ENCODE data around the gene MAPKAP1. TPM values are rescaled to one million over a fixed set of nuclear protein-coding genes. Genes with fewer than 3 reads are reported as not detected.

The MAPKAP1 gene
- total RNA-seq, 2 donors from 2014 or later: 54.9 to 70.1 TPM

DNA sequence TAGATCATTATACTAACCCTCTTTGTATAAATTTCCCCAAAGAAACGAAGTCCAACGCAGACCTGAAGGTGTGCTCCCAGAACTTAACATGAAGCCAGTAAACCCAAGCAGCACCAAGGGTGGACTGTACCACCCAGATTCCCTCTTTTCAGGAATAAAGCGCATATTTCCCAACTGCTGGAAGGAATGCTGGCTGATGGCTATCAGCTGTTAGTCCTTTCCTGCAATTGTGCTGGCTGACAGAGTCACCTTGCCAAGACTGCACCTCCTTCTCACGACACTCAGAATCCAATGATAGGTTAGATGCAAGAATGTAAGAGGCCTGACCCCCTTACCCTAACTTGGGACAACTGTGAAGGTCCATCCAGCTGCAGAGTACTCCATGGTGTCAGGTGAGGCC lies 93.9 kb downstream of the MAPKAP1 start:
- H3K9ac ChIP-seq (ENCODE audit: low read depth in 2 of 2, low read length in 2 of 2): no peak overlapping the region
- H3K27ac ChIP-seq: no peak overlapping the region
- H3K4me3 ChIP-seq: no peak overlapping the region
- no peaks in the 10 kb centered on the region for H3K4me1 ChIP-seq
- H3K27me3 ChIP-seq: no peaks in the 10 kb centered on the region
- intact Hi-C loops (cut with DNase I): no loop called here
- H3K9me3 ChIP-seq: no peaks in the 10 kb centered on the region
- TF ChIP-seq, protein P1, sequence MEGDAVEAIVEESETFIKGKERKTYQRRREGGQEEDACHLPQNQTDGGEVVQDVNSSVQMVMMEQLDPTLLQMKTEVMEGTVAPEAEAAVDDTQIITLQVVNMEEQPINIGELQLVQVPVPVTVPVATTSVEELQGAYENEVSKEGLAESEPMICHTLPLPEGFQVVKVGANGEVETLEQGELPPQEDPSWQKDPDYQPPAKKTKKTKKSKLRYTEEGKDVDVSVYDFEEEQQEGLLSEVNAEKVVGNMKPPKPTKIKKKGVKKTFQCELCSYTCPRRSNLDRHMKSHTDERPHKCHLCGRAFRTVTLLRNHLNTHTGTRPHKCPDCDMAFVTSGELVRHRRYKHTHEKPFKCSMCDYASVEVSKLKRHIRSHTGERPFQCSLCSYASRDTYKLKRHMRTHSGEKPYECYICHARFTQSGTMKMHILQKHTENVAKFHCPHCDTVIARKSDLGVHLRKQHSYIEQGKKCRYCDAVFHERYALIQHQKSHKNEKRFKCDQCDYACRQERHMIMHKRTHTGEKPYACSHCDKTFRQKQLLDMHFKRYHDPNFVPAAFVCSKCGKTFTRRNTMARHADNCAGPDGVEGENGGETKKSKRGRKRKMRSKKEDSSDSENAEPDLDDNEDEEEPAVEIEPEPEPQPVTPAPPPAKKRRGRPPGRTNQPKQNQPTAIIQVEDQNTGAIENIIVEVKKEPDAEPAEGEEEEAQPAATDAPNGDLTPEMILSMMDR (IDR thresholded peaks at IDR 0.05): no peak
- H3K36me3 ChIP-seq: no peaks in the 10 kb centered on the region
- no peak for DNase-seq

- no peaks in the 10 kb centered on the region for H3K36me3 ChIP-seq
- DNase-seq: no peak
- TF ChIP-seq, protein P1 (IDR thresholded peaks at IDR 0.05): no peak
- no peaks in the 10 kb centered on the region for H3K4me1 ChIP-seq
- no peaks in the 10 kb centered on the region for H3K9me3 ChIP-seq
- no peak overlapping the region for H3K9ac ChIP-seq (ENCODE audit: low read depth in 2 of 2, low read length in 2 of 2)
- H3K27ac ChIP-seq: no peak overlapping the region
- intact Hi-C loops (cut with DNase I): no loop called here
- no peaks in the 10 kb centered on the region for H3K27me3 ChIP-seq
- no peak overlapping the region for H3K4me3 ChIP-seq
Measured at GRCh38 chr9:125612616-125613015, 94.4 kb downstream of the MAPKAP1 start.

DNA sequence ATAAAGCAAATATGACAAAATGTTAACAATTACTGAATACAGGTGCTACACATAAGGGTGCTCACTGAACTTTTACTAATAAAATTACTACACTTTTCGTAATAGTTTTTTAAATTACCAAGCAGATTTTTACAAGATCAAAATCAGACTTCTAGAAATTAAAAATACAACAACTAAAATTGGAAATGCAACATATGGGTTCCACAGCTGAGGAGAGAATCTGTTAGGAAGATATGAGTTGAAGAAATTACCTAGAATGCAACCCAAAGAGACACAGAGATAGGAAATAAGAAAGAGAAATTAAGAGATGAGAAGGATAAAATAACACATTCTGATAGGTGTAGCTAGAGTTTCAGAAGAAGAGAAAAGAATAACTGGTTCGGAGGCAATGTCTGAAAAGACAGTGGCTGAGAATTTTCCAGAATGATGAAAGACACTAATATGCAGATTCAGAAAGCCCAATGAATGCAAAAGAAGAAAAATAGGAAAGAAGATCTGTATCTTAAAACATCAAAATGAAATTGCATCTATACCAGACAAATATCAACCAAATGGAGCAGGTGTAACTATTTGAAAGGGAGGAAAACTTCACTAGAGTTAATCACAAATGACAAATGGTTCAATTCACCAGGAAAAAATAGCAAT lies 95.8 kb downstream of the MAPKAP1 start:
- Histone ChIP-seq H3K4me1 (no peaks in the 10 kb centered on the region), H3K4me3 (no peak overlapping the region), H3K27ac (no peak overlapping the region), H3K9ac (ENCODE audit: low read depth in 2 of 2, low read length in 2 of 2) (no peak overlapping the region), H3K27me3 (no peaks in the 10 kb centered on the region), H3K36me3 (no peaks in the 10 kb centered on the region), H3K9me3 (no peaks in the 10 kb centered on the region)
- TF ChIP-seq, protein P1 (IDR thresholded peaks at IDR 0.05): no peak
- no peak for DNase-seq
- intact Hi-C loops (cut with DNase I): no loop called here

DNA sequence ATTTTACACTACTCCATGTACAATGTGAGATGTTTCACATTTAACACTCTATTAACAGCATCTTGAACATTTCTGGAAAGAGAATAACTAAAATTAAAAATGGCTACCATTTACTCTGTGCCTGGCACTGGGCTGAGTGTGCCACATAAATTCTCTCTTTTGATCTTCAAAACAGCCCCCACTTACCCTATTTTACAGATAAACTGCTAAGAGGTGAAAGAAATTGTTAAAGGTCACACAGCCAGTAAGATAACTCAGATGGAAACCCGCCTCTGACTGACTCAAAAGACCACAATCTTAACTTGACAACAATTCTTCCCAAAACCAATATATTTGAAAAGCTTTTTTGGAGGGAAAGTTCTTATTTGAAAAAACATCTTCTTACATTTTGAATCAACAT lies 97.3 kb downstream of the MAPKAP1 start:
- Histone ChIP-seq H3K36me3 (no peaks in the 10 kb centered on the region), H3K4me3 (no peak overlapping the region), H3K9ac (ENCODE audit: low read depth in 2 of 2, low read length in 2 of 2) (no peak overlapping the region), H3K9me3 (no peaks in the 10 kb centered on the region), H3K4me1 (no peaks in the 10 kb centered on the region), H3K27me3 (no peaks in the 10 kb centered on the region), H3K27ac (no peak overlapping the region)
- DNase-seq: no peak
- intact Hi-C loops (cut with DNase I): no loop called here
- TF ChIP-seq, protein P1 (IDR thresholded peaks at IDR 0.05): no peak

DNA sequence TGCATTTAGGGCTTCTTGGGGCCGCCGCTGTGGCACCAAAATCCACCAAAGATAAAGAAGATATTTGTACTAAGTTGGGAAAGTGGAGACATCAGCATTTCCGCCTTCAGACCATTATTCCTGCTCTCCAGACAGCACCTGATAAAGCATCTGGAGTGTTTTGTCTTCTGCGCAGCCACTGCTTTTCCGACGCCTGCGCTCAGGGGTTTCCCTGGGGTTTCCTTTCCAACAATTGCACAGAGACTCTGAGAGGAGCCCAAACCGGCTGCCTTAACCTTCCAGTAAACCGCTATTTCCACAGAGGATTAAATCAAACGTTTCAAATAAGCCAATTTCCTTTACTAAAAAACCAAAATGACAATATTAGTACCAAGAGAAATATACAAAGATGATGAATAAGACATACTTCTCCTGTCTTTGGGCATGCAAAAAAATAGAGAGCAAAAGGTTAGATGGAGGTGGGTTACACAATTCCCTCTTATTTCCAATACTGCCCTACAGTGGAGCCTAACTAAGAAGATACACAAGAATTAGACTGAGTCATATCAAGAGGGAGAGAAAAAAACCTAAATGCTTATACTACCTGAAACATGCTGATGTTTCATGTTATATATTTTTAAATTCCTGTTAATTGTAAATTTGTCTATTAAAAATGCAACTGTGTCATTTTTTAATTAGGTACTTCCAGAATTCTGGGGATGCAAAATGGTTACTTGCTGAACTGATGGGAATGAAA lies 98.4 kb downstream of the MAPKAP1 start:
- intact Hi-C loops (cut with DNase I): no loop called here
- Histone ChIP-seq H3K9me3 (no peaks in the 10 kb centered on the region), H3K27me3 (no peaks in the 10 kb centered on the region), H3K27ac (no peak overlapping the region), H3K9ac (ENCODE audit: low read depth in 2 of 2, low read length in 2 of 2) (no peak overlapping the region), H3K4me3 (no peak overlapping the region), H3K36me3 (no peaks in the 10 kb centered on the region), H3K4me1 (no peaks in the 10 kb centered on the region)
- no peak for DNase-seq
- TF ChIP-seq, protein P1 (IDR thresholded peaks at IDR 0.05): no peak

All from colonic mucosa (tissue), 4 donors.